Measurements from ENCODE around the gene TAF6. TPM values are rescaled to one million over a fixed set of nuclear protein-coding genes. Genes with fewer than 3 reads are reported as not detected.

The TAF6 gene
- total and polyA plus RNA-seq, 9 of the 15 experiments (the other 6 are each of a cell fraction or from before 2014, with no cell fraction given): 0.78 to 78.7 (median 21.3) TPM

DNA sequence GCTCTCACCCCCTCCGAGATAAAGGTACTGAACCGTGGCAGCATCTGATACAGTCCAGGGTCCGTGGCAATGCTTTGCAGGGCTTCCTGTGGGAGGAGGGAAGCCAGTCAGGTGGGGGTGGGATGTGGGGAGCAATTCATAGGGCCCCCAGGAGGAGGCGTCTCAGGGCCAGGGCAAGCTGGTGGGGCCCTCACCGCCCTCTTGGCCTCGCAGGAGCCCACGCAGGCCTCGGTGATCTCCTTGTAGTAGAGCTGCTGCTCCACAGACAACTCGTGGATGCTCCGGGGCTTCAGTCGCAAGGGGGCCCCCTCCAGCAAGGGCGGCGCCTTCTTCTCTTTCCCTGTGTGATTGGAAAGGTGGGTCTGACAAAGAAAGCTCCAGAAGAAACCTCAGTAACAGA, 7.2 kb downstream of the TAF6 start (continued):
- TF ChIP-seq POLR2G (IDR thresholded peaks at IDR 0.05; ENCODE audit: low read depth, low read length) (peak; percentile 42), CTBP1 (IDR thresholded peaks at IDR 0.05; ENCODE audit: borderline replicate concordance) (no peak), ZNF224 (CRISPR knock-in tag; IDR thresholded peaks at IDR 0.05) (no peak), ZNF766 (CRISPR knock-in tag; conservative IDR thresholded peaks at IDR 0.05) (no peak)
- TF ChIP-seq, protein P1, sequence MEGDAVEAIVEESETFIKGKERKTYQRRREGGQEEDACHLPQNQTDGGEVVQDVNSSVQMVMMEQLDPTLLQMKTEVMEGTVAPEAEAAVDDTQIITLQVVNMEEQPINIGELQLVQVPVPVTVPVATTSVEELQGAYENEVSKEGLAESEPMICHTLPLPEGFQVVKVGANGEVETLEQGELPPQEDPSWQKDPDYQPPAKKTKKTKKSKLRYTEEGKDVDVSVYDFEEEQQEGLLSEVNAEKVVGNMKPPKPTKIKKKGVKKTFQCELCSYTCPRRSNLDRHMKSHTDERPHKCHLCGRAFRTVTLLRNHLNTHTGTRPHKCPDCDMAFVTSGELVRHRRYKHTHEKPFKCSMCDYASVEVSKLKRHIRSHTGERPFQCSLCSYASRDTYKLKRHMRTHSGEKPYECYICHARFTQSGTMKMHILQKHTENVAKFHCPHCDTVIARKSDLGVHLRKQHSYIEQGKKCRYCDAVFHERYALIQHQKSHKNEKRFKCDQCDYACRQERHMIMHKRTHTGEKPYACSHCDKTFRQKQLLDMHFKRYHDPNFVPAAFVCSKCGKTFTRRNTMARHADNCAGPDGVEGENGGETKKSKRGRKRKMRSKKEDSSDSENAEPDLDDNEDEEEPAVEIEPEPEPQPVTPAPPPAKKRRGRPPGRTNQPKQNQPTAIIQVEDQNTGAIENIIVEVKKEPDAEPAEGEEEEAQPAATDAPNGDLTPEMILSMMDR (IDR thresholded peaks at IDR 0.05 in 2 of 3, conservative IDR thresholded peaks at IDR 0.05 in 1 of 3; ENCODE audit: insufficient read depth in 2 of 3, low read depth in 1 of 3, low read length in 3 of 3): peak in 2 of 3 experiments; percentile 2 to 17; a peak in 1 of 6 replicates

DNA sequence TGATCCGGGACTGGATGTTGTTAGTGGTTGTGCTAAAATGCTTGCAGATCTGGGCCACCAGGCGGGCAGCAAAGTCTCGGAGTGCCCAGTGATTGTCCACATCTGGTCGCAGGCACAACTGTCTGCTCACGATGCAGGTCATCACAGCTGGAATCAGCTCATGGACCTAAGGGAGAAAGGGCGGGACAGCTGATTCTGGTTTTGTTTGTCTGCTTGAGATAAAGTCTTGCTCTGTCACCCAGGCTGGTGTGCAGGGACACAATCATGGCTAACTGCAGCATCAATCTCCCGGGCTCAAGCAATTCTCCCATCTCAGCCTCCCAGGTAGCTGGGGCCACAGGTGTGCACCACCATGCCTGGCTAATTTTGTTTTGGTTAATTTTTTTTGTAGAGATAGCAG, 8.0 kb downstream of the TAF6 start:
- H3K9me3 ChIP-seq (replicated peaks; ENCODE audit: control insufficient read depth, insufficient read depth, low read depth, low read length): no peaks in the 10 kb centered on the region
- POLR2A ChIA-PET: interaction anchor here (1.5 to 5.9 kb wide), 2 partner anchors 9 to 14 kb away, joined by 6 to 47 read pairs; partner anchors contain the start of genes AP4M1 and MCM7
- H3K9me1 ChIP-seq (ENCODE audit: control insufficient read depth, insufficient read depth, low read length): peaks cover 3% of the 10 kb centered on the region
- DNase-seq (ENCODE audit: extremely low read depth in 1 of 4, low spot score in 3 of 4): peak in 1 of 4 experiments; percentile 54
- FAIRE-seq: peak; percentile 86
- intact Hi-C loops (cut with micrococcal nuclease) (no loop called here), in situ Hi-C loops (cut with MboI) (loop anchor here (10.0 kb wide), 1 partner anchor 1724 kb away; no protein-coding TSS in a partner anchor)
- no peak overlapping the region for H3K4me2 ChIP-seq (ENCODE audit: insufficient read depth, low read length)
- H3K27ac ChIP-seq (ENCODE audit: extremely low read depth, low read depth, low read length): no peak overlapping the region
- CTCF ChIA-PET (ENCODE audit: low intra/inter-chr PET ratio): no interaction called here
- peak overlapping the region in 1 of 2 experiments; percentile 18; a peak in 2 of 4 replicates for H3K9ac ChIP-seq (ENCODE audit: insufficient read depth in 1 of 2, low read depth in 2 of 2, low read length in 2 of 2)
- no peak overlapping the region for H3K4me3 ChIP-seq
- peaks cover 2 to 31% of the 10 kb centered on the region in 2 experiments; a peak in 4 of 5 replicates for H3K4me1 ChIP-seq (replicated peaks in 1 of 2; ENCODE audit: control insufficient read depth in 2 of 2, insufficient read depth in 2 of 2, low read length in 2 of 2)
- no peak for ATAC-seq
- whole genome bisulfite sequencing (ENCODE audit: insufficient coverage, low coverage, missing lambda C conversion rate): 45% methylated on average over 6 of the region's 7 CpGs
- no peak overlapping the region for H2AFZ ChIP-seq (ENCODE audit: low read depth, low read length)
- no peaks in the 10 kb centered on the region for H4K20me1 ChIP-seq (replicated peaks; ENCODE audit: control insufficient read depth, insufficient read depth, low read length)
- peaks cover 75% of the 10 kb centered on the region; the same call in 2 of the 3 replicates for H3K36me3 ChIP-seq (ENCODE audit: control insufficient read depth, insufficient read depth, low read length)
- no peaks in the 10 kb centered on the region for H3K27me3 ChIP-seq (ENCODE audit: control insufficient read depth in 2 of 2, insufficient read depth in 2 of 2, low read length in 2 of 2)
- no peaks in the 10 kb centered on the region for H3K79me2 ChIP-seq (ENCODE audit: control insufficient read depth, insufficient read depth, low read length)
- BruUV-seq (replicated peaks): no TSS peak
- no peak for TF ChIP-seq ZNF224 (CRISPR knock-in tag; IDR thresholded peaks at IDR 0.05)
- TF ChIP-seq RFX1 (IDR thresholded peaks at IDR 0.05): no peak
- peak; percentile 39; the same call in 1 of the 2 replicates for TF ChIP-seq NCOR1 (IDR thresholded peaks at IDR 0.05)
- TF ChIP-seq FOXM1 (IDR thresholded peaks at IDR 0.05; ENCODE audit: low read depth): no peak
- no peak for TF ChIP-seq FOXM1 (CRISPR knock-in tag; IDR thresholded peaks at IDR 0.05; ENCODE audit: low read depth)
- TF ChIP-seq KLF16 (IDR thresholded peaks at IDR 0.05): no peak
- TF ChIP-seq CHD4 (IDR thresholded peaks at IDR 0.05; ENCODE audit: insufficient read depth, insufficient replicate concordance, low read depth, low read length, poor library complexity, severe bottlenecking): no peak
- TF ChIP-seq, protein P2, sequence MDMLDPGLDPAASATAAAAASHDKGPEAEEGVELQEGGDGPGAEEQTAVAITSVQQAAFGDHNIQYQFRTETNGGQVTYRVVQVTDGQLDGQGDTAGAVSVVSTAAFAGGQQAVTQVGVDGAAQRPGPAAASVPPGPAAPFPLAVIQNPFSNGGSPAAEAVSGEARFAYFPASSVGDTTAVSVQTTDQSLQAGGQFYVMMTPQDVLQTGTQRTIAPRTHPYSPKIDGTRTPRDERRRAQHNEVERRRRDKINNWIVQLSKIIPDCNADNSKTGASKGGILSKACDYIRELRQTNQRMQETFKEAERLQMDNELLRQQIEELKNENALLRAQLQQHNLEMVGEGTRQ (CRISPR knock-in tag; IDR thresholded peaks at IDR 0.05): no peak
- TF ChIP-seq TAF9B (IDR thresholded peaks at IDR 0.05; ENCODE audit: partially characterized antibody): no peak
- TF ChIP-seq NR2F6 (CRISPR knock-in tag; IDR thresholded peaks at IDR 0.05): no peak
- TF ChIP-seq, protein P3, sequence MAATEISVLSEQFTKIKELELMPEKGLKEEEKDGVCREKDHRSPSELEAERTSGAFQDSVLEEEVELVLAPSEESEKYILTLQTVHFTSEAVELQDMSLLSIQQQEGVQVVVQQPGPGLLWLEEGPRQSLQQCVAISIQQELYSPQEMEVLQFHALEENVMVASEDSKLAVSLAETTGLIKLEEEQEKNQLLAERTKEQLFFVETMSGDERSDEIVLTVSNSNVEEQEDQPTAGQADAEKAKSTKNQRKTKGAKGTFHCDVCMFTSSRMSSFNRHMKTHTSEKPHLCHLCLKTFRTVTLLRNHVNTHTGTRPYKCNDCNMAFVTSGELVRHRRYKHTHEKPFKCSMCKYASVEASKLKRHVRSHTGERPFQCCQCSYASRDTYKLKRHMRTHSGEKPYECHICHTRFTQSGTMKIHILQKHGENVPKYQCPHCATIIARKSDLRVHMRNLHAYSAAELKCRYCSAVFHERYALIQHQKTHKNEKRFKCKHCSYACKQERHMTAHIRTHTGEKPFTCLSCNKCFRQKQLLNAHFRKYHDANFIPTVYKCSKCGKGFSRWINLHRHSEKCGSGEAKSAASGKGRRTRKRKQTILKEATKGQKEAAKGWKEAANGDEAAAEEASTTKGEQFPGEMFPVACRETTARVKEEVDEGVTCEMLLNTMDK (IDR thresholded peaks at IDR 0.05; ENCODE audit: borderline replicate concordance, insufficient read depth, low read depth, low read length, poor library complexity, severe bottlenecking): no peak
- no peak for TF ChIP-seq ZNF589 (CRISPR knock-in tag; IDR thresholded peaks at IDR 0.05; ENCODE audit: low read depth)

Data from K562 (cell line).